IMR-90 (cell line): ENCODE data around the gene BCAS1. TPM values are rescaled to one million over a fixed set of nuclear protein-coding genes. Genes with fewer than 3 reads are reported as not detected.

Experiments used
- ATAC-seq: fragments of 200-7000 bp; cut with Tn5 transposase; 2 replicates; pipeline ENCODE4 v1.9.1; 2020; ENCODE audit warnings: low read depth, mild to moderate bottlenecking, moderate library complexity
- BruUV-seq: library from RNA; stranded (reverse); fragments of 400-500 nt; replicated peaks from 2 replicates; lab custom pipeline; 2021; lab: Mats Ljungman, UMichigan
- CTCF ChIA-PET: fragments of 300-600 bp; formaldehyde crosslinking; extraction: SDS; loops from one replicate; lab custom pipeline; 2021; ENCODE audit warnings: antibody characterized with exemption; lab: Yijun Ruan, JAX
- POLR2A ChIA-PET: fragments of 300-600 bp; sonication (Branson Sonifier 250); formaldehyde crosslinking; loops from one replicate; lab custom pipeline; 2022; ENCODE audit warnings: antibody characterized with exemption; ENCODE audit not compliant: unreplicated experiment; lab: Charles Lee
- DNase-seq: peaks from one replicate; pipeline ENCODE4 v3.0.0; 2013
- H2AFZ ChIP-seq: replicated peaks from 2 replicates; pipeline ENCODE3; 2013; ENCODE audit warnings: low read length, mild to moderate bottlenecking; ENCODE audit not compliant: poor library complexity
- H2AK5ac ChIP-seq: 2 replicates; pipeline ENCODE4 v1.6.1; 2013; ENCODE audit warnings: low read depth, low read length, inconsistent platforms
- H2AK9ac ChIP-seq: replicated peaks from 2 replicates; pipeline ENCODE3; 2013; ENCODE audit warnings: mild to moderate bottlenecking, low read depth, low read length, moderate library complexity; ENCODE audit not compliant: poor library complexity
- H2BK120ac ChIP-seq: 2 replicates; pipeline ENCODE4 v1.6.1; 2013; ENCODE audit warnings: low read depth, low read length, inconsistent platforms
- H2BK15ac ChIP-seq: 3 replicates; pipeline ENCODE4 v1.6.1; 2013; ENCODE audit warnings: low read depth, low read length, inconsistent platforms
- H2BK20ac ChIP-seq: 2 replicates; pipeline ENCODE4 v1.6.1; 2013; ENCODE audit warnings: low read depth, mild to moderate bottlenecking, inconsistent platforms, low read length, moderate library complexity
- H2BK5ac ChIP-seq: 2 replicates; pipeline ENCODE4 v1.6.1; 2013; ENCODE audit warnings: mild to moderate bottlenecking, low read depth, low read length, inconsistent platforms; ENCODE audit not compliant: poor library complexity, severe bottlenecking
- H3K14ac ChIP-seq: replicated peaks from 2 replicates; pipeline ENCODE4 v1.6.1; 2013; ENCODE audit warnings: low read depth, low read length, inconsistent platforms
- H3K18ac ChIP-seq: 2 replicates; pipeline ENCODE4 v1.6.1; 2013; ENCODE audit warnings: low read depth, low read length, control low read depth
- H3K23ac ChIP-seq: 2 replicates; pipeline ENCODE4 v1.6.1; 2013; ENCODE audit warnings: low read depth, low read length, inconsistent platforms
- H3K27ac ChIP-seq: 2 replicates; pipeline ENCODE4 v1.5.1; 2013; ENCODE audit warnings: mild to moderate bottlenecking, control low read depth, low read length; ENCODE audit not compliant: insufficient read depth
- H3K27me3 ChIP-seq: 2 replicates; pipeline ENCODE4 v1.6.1; 2013; ENCODE audit warnings: low read length; ENCODE audit not compliant: control insufficient read depth, insufficient read depth
- H3K36me3 ChIP-seq: 2 replicates; pipeline ENCODE4 v1.6.1; 2013; ENCODE audit warnings: low read length, mixed read lengths; ENCODE audit not compliant: control insufficient read depth, insufficient read depth
- H3K4ac ChIP-seq: 2 replicates; pipeline ENCODE4 v1.6.1; 2013; ENCODE audit warnings: low read depth, low read length, inconsistent platforms
- H3K4me1 ChIP-seq: 2 replicates; pipeline ENCODE4 v1.6.1; 2013; ENCODE audit warnings: low read length, mixed read lengths; ENCODE audit not compliant: control insufficient read depth, insufficient read depth
- H3K4me2 ChIP-seq: 2 replicates; pipeline ENCODE4 v1.6.1; 2013; ENCODE audit warnings: low read depth, mild to moderate bottlenecking, control low read depth, low read length, moderate library complexity
- H3K4me3 ChIP-seq: 2 replicates; pipeline ENCODE4 v1.5.1; 2013; ENCODE audit warnings: low read depth, mild to moderate bottlenecking, control low read depth, low read length, moderate library complexity; ENCODE audit not compliant: insufficient read depth
- H3K56ac ChIP-seq: 2 replicates; pipeline ENCODE4 v1.6.1; 2013; ENCODE audit warnings: low read length, inconsistent platforms; ENCODE audit not compliant: insufficient read depth; ENCODE audit errors: extremely low read depth
- H3K79me1 ChIP-seq, 2 experiments: 2 replicates each; pipeline ENCODE4 v1.6.1; 2013; ENCODE audit warnings: low read length in 2 of 2, inconsistent platforms in 1 of 2, low read depth in 1 of 2
- H3K9ac ChIP-seq: 2 replicates; pipeline ENCODE4 v1.6.1; 2013; ENCODE audit warnings: low read depth, low read length, control low read depth
- H3K9me1 ChIP-seq: 2 replicates; pipeline ENCODE4 v1.6.1; 2013; ENCODE audit warnings: low read length, inconsistent platforms; ENCODE audit not compliant: insufficient read depth
- H3K9me3 ChIP-seq: 2 replicates; pipeline ENCODE4 v1.6.1; 2013; ENCODE audit warnings: low read length; ENCODE audit not compliant: control insufficient read depth, insufficient read depth
- H4K20me1 ChIP-seq: 2 replicates; pipeline ENCODE4 v1.6.1; 2013; ENCODE audit warnings: low read length, inconsistent platforms; ENCODE audit not compliant: insufficient read depth
- H4K5ac ChIP-seq: 2 replicates; pipeline ENCODE4 v1.6.1; 2013; ENCODE audit warnings: mild to moderate bottlenecking, low read depth, low read length, control low read depth
- H4K8ac ChIP-seq, 2 experiments: 2 replicates each; pipeline ENCODE4 v1.6.1; 2013; ENCODE audit warnings: low read depth in 2 of 2, low read length in 2 of 2, control low read depth in 1 of 2, inconsistent platforms in 1 of 2
- H4K91ac ChIP-seq: 2 replicates; pipeline ENCODE4 v1.6.1; 2013; ENCODE audit warnings: low read depth, low read length, inconsistent platforms; ENCODE audit not compliant: insufficient read depth
- BHLHE40 ChIP-seq: fragments of 150-350 bp; IDR thresholded peaks from 2 replicates; pipeline ENCODE4 v1.6.1; 2016; ENCODE audit warnings: mild to moderate bottlenecking, low read depth, low read length
- CHD1 ChIP-seq: IDR thresholded peaks from 2 replicates; pipeline ENCODE4 v1.6.1; 2012; ENCODE audit warnings: low read depth, low read length, improper control_type of control experiment
- MAZ ChIP-seq: IDR thresholded peaks from 2 replicates; pipeline ENCODE4 v1.6.1; 2012; ENCODE audit warnings: low read depth, mild to moderate bottlenecking, low read length, improper control_type of control experiment, moderate library complexity, borderline replicate concordance
- NFE2L2 ChIP-seq: fragments of 150-350 bp; IDR thresholded peaks from 2 replicates; pipeline ENCODE4 v1.6.1; 2016; ENCODE audit warnings: low read depth, mild to moderate bottlenecking, low read length
- RCOR1 ChIP-seq: IDR thresholded peaks from 2 replicates; pipeline ENCODE4 v1.6.1; 2012; ENCODE audit warnings: mild to moderate bottlenecking, low read length, improper control_type of control experiment; ENCODE audit not compliant: insufficient replicate concordance
- RFX5 ChIP-seq: IDR thresholded peaks from 2 replicates; pipeline ENCODE4 v1.8.0; 2012; ENCODE audit warnings: low read depth, mild to moderate bottlenecking, low read length, moderate library complexity
- WGBS, 2 experiments: methylation state at CpG; one replicate each; pipeline versions ENCODE4 v1.1.5 to v1.1.7; 2013; ENCODE audit warnings: missing lambda C conversion rate in 2 of 2; ENCODE audit not compliant: insufficient read length in 1 of 2; ENCODE audit errors: extremely low coverage in 2 of 2; 5-methylcytosine and 5-hydroxymethylcytosine counted together
- dilution Hi-C: fragments of 300-500 bp; cut with HindIII; formaldehyde crosslinking; loops from one replicate; pipeline ENCODE4 v1.14.3; 2018; ENCODE audit warnings: low sequenced_read_pairs; ENCODE audit not compliant: unreplicated experiment
- in situ Hi-C: fragments of 300-500 bp; cut with MboI; formaldehyde crosslinking; loops from 3 replicates; pipeline ENCODE4 v1.14.3; 2019; ENCODE audit warnings: low sequenced_read_pairs, inconsistent platforms, mixed read lengths
- intact Hi-C: fragments of 100-400 bp; cut with micrococcal nuclease; formaldehyde crosslinking; loops from 2 replicates; pipeline ENCODE4 v1.10.0; 2022
- polyA plus RNA-seq, 3 experiments: library from polyadenylated mRNA; depleted of rRNA; stranded (reverse); fragments of >200 nt; gene quantifications; 2 replicates each; pipeline ENCODE4 v1.2.3, GENCODE V29; 2012; ENCODE audit warnings: low replicate concordance in 1 of 3
- total RNA-seq: library from RNA; depleted of rRNA; stranded (reverse); fragments of >200 nt; gene quantifications from 2 replicates; pipeline ENCODE4 v1.2.3, GENCODE V29; 2012

The BCAS1 gene
- total and polyA plus RNA-seq, 2 of the 4 experiments (the other 2 are of a cell fraction), result under 0.01 TPM; not detected in 1

GRCh38 chr20:54107600-54108325, 37.4 kb upstream of the BCAS1 start:
- Histone ChIP-seq H2BK15ac (no peak overlapping the region), H3K4me1 (no peaks in the 10 kb centered on the region), H4K91ac (no peak overlapping the region), H3K56ac (no peak overlapping the region), H3K14ac (no peak overlapping the region), H3K27ac (no peak overlapping the region), H3K9me3 (no peaks in the 10 kb centered on the region), H3K4me3 (no peak overlapping the region), H4K5ac (no peak overlapping the region), H3K9ac (no peak overlapping the region), H3K18ac (no peak overlapping the region), H2BK5ac (no peak overlapping the region), H2AK5ac (peak overlapping the region; percentile 59; the same call in 1 of the 2 replicates), H3K27me3 (no peaks in the 10 kb centered on the region), H2BK120ac (no peak overlapping the region), H3K79me1 (no peaks in the 10 kb centered on the region), H4K8ac (no peak overlapping the region), H2AFZ (no peak overlapping the region), H3K36me3 (no peaks in the 10 kb centered on the region), H2BK20ac (no peak overlapping the region), H4K20me1 (no peaks in the 10 kb centered on the region), H3K9me1 (no peaks in the 10 kb centered on the region; the same call in 1 of the 2 replicates), H3K4ac (no peak overlapping the region), H3K23ac (no peak overlapping the region), H3K4me2 (no peak overlapping the region), H2AK9ac (no peak overlapping the region)
- TF ChIP-seq RCOR1 (no peak), CHD1 (no peak), NFE2L2 (no peak), RFX5 (no peak), BHLHE40 (no peak), MAZ (no peak)
- ATAC-seq (no peak), DNase-seq (no peak)
- in situ Hi-C loops, result loop anchor here (10.0 kb wide), 1 partner anchor 527 kb away; no protein-coding TSS in a partner anchor
- POLR2A ChIA-PET, result no interaction called here
- intact Hi-C loops, result no loop called here
- dilution Hi-C loops, result no loop called here
- CTCF ChIA-PET, result no interaction called here
- 72% methylated on average over 4 of the region's 7 CpGs; no CpG with 5 or more reads in 1 of the 2 experiments for WGBS, 2 experiments
- BruUV-seq, result no TSS peak
